H4 (cell line): ENCODE results near the gene SMTNL2. TPM values are rescaled to one million over a fixed set of nuclear protein-coding genes. Genes with fewer than 3 reads are reported as not detected.

Experiments
- DNase-seq: peaks from one replicate; pipeline ENCODE4 v3.0.0-alpha.2; 2015; ENCODE audit warnings: low spot score
- total RNA-seq: library from RNA; depleted of rRNA; stranded (reverse); fragments of >200 nt; shearing (Covaris generic); gene quantifications from 2 replicates; pipeline ENCODE4 v1.2.3, GENCODE V29; 2014

Gene SMTNL2
- total RNA-seq, 1 experiment from 2014 or later: 0.08 TPM

- no peak for DNase-seq
Measured at GRCh38 chr17:4545217-4545951, 38.9 kb upstream of the SMTNL2 start.

- no peak for DNase-seq
Measured at GRCh38 chr17:4547118-4547906, 37.0 kb upstream of the SMTNL2 start.

- no peak for DNase-seq
Measured at GRCh38 chr17:4548061-4548461, 36.3 kb upstream of the SMTNL2 start.

GRCh38 chr17:4548721-4549531, 35.4 kb upstream of the SMTNL2 start:
- DNase-seq: no peak

- DNase-seq: no peak
Measured at GRCh38 chr17:4549781-4550533, 34.4 kb upstream of the SMTNL2 start.

- no peak for DNase-seq
Measured at GRCh38 chr17:4550534-4551039, 33.7 kb upstream of the SMTNL2 start.

- no peak for DNase-seq
Measured at GRCh38 chr17:4551141-4551540, 33.2 kb upstream of the SMTNL2 start.

- no peak for DNase-seq
Measured at GRCh38 chr17:4551796-4552525, 32.4 kb upstream of the SMTNL2 start.

- no peak for DNase-seq
Measured at GRCh38 chr17:4553669-4554068, 30.7 kb upstream of the SMTNL2 start.

- DNase-seq: no peak
Measured at GRCh38 chr17:4554441-4554996, 29.8 kb upstream of the SMTNL2 start.

- DNase-seq: peak; percentile 87
Measured at GRCh38 chr17:4554997-4555799, 29.1 kb upstream of the SMTNL2 start, which contains the start of gene MYBBP1A. MYBBP1A (minus strand) TSS chr17:4555384; CDS start chr17:4555324, 60 bp downstream.

- no peak for DNase-seq
Measured at GRCh38 chr17:4555873-4556759, 28.2 kb upstream of the SMTNL2 start.

- DNase-seq: no peak
Measured at GRCh38 chr17:4556996-4557395, 27.3 kb upstream of the SMTNL2 start.

- no peak for DNase-seq
Measured at GRCh38 chr17:4557626-4558346, 26.5 kb upstream of the SMTNL2 start.

GRCh38 chr17:4558347-4558971, 25.9 kb upstream of the SMTNL2 start:
- no peak for DNase-seq

- no peak for DNase-seq
Measured at GRCh38 chr17:4559139-4559791, 25.1 kb upstream of the SMTNL2 start.

GRCh38 chr17:4559966-4560365, 24.4 kb upstream of the SMTNL2 start:
- DNase-seq: no peak
